Prostate gland (tissue), 2 donors: Measurements from ENCODE around the gene SLIT3. TPM values are rescaled to one million over a fixed set of nuclear protein-coding genes. Genes with fewer than 3 reads are reported as not detected.
A peak's percentile ranks its signal among the peaks of the same experiment; 100 is the strongest.

Experiments used
- DNase-seq: peaks from one replicate; pipeline ENCODE4 v3.0.0-alpha.2; 2019; ENCODE audit warnings: low spot score
- H3K27ac ChIP-seq, 2 donors: fragments of 200-600 bp; sonication (generic); 2 replicates each; pipeline ENCODE4 v1.5.1; 2017 to 2019
- H3K27me3 ChIP-seq: fragments of 200-600 bp; sonication (generic); replicated peaks from 2 replicates; pipeline ENCODE4 v1.5.1; 2019; ENCODE audit not compliant: insufficient read depth
- H3K36me3 ChIP-seq, 2 donors: fragments of 200-600 bp; sonication (generic); 1 replicate in 1 of 2; 2 replicates in 1 of 2; pipeline versions ENCODE4 v1.5.1 to v1.8.1; 2017 to 2019
- H3K4me1 ChIP-seq: fragments of 200-600 bp; sonication (generic); replicated peaks from 2 replicates; pipeline ENCODE4 v1.5.1; 2019
- H3K4me3 ChIP-seq, 2 donors: fragments of 200-600 bp; sonication (generic); 2 replicates each; pipeline ENCODE4 v1.5.1; 2017 to 2019
- H3K9me3 ChIP-seq: fragments of 200-600 bp; sonication (generic); 2 replicates; pipeline ENCODE4 v1.5.1; 2017
- POLR2A ChIP-seq: fragments of 450-650 bp; IDR thresholded peaks from one replicate; pipeline ENCODE4 v1.6.1; 2016; ENCODE audit warnings: antibody characterized with exemption, mild to moderate bottlenecking
- POLR2AphosphoS5 ChIP-seq: sonication (generic); formaldehyde crosslinking; IDR thresholded peaks from one replicate; pipeline ENCODE4 v1.6.1; 2017; ENCODE audit warnings: antibody characterized with exemption
- WGBS: methylation state at CpG from one replicate; pipeline ENCODE4 v1.1.5; 2018; 5-methylcytosine and 5-hydroxymethylcytosine counted together
- intact Hi-C: fragments of 100-400 bp; cut with DNase I; formaldehyde crosslinking; loops from one replicate; pipeline ENCODE4 v1.14.2; 2022
- total RNA-seq, 2 donors: library from RNA; depleted of rRNA; stranded (reverse); fragments of >200 nt; gene quantifications; one replicate each; pipeline ENCODE4 v1.1.0, GENCODE V29; 2016
- TF ChIP-seq, protein P1 (sequence below), 4 experiments: fragments of 200-600 bp in 2 of 4; fragments of 450-650 bp in 2 of 4; sonication (generic) in 2 of 4; IDR thresholded peaks; 1 replicate in 3 of 4; 2 replicates in 1 of 4; pipeline ENCODE4 v1.5.1; 2016 to 2019; ENCODE audit warnings: antibody characterized with exemption in 4 of 4, mild to moderate bottlenecking in 2 of 4, moderate library complexity in 2 of 4

SLIT3 gene
- total RNA-seq, 2 donors from 2014 or later: 8.3 TPM

DNA sequence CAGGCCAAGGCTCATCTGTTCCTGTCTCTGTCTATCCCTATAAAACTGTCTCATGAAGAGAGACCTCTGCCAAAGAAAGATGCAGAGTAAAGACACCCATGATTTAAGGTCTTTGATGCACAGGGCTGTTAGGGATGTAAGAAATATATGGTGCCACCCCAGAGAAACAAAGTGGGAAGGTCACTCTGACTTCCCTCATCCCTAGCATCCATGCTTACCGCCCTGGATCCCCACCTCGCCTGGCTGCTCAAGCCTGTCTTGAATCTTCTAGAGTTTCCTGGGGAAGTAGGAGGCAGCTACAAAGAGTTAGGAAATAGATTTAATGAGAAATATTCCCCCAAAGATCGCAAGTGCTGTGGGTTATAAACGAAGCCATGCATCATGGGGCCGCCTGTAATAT, 349.2 kb downstream of the SLIT3 start:
- Histone ChIP-seq H3K4me1 (no peaks in the 10 kb centered on the region), H3K27me3 (no peaks in the 10 kb centered on the region), H3K4me3 (no peak overlapping the region), H3K27ac (no peak overlapping the region), H3K9me3 (no peaks in the 10 kb centered on the region), H3K36me3 (no peaks in the 10 kb centered on the region)
- no peak for DNase-seq
- intact Hi-C loops: no loop called here
- TF ChIP-seq POLR2A (no peak), POLR2AphosphoS5 (no peak)
- TF ChIP-seq, protein P1, sequence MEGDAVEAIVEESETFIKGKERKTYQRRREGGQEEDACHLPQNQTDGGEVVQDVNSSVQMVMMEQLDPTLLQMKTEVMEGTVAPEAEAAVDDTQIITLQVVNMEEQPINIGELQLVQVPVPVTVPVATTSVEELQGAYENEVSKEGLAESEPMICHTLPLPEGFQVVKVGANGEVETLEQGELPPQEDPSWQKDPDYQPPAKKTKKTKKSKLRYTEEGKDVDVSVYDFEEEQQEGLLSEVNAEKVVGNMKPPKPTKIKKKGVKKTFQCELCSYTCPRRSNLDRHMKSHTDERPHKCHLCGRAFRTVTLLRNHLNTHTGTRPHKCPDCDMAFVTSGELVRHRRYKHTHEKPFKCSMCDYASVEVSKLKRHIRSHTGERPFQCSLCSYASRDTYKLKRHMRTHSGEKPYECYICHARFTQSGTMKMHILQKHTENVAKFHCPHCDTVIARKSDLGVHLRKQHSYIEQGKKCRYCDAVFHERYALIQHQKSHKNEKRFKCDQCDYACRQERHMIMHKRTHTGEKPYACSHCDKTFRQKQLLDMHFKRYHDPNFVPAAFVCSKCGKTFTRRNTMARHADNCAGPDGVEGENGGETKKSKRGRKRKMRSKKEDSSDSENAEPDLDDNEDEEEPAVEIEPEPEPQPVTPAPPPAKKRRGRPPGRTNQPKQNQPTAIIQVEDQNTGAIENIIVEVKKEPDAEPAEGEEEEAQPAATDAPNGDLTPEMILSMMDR (IDR thresholded peaks at IDR 0.05): no peak
- 86% methylated on average over 5 of the region's 5 CpGs for WGBS

DNA sequence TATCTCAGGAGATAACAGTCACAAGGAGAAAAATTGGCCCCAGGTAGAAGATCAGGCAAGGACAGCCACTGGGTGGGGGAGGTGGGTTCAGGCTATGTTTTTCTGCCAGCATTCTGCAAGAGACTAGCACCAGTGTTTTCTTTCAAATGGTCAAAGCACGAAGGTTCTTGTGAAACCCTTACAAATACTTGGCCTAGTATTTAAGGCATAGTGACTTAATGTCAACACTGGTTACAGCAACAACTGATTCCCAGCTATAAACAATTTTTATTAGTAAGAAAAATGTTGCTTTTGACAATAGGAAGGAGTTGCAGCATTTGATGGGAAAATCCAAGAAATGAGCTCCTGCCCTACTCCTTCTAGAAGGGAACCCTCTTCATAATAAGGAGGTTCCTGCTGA, 349.6 kb downstream of the SLIT3 start:
- Histone ChIP-seq H3K4me1 (no peaks in the 10 kb centered on the region), H3K4me3 (no peak overlapping the region), H3K36me3 (no peaks in the 10 kb centered on the region), H3K9me3 (no peaks in the 10 kb centered on the region), H3K27me3 (no peaks in the 10 kb centered on the region), H3K27ac (no peak overlapping the region)
- no peak for DNase-seq
- 68% methylated on average over 1 of the region's 1 CpG for WGBS
- no peak for TF ChIP-seq POLR2A
- TF ChIP-seq, protein P1 (IDR thresholded peaks at IDR 0.05): no peak
- TF ChIP-seq POLR2AphosphoS5: no peak
- intact Hi-C loops: no loop called here

- DNase-seq: no peak
- Histone ChIP-seq H3K4me1 (no peaks in the 10 kb centered on the region), H3K27me3 (no peaks in the 10 kb centered on the region), H3K36me3 (no peaks in the 10 kb centered on the region), H3K4me3 (no peak overlapping the region), H3K27ac (no peak overlapping the region), H3K9me3 (no peaks in the 10 kb centered on the region)
- 94% methylated on average over 7 of the region's 7 CpGs for WGBS
- TF ChIP-seq, protein P1 (IDR thresholded peaks at IDR 0.05): no peak
- no peak for TF ChIP-seq POLR2AphosphoS5
- TF ChIP-seq POLR2A: no peak
- intact Hi-C loops: no loop called here
Observed at GRCh38 chr5:168950241-168950951, 350.5 kb downstream of the SLIT3 start.

DNA sequence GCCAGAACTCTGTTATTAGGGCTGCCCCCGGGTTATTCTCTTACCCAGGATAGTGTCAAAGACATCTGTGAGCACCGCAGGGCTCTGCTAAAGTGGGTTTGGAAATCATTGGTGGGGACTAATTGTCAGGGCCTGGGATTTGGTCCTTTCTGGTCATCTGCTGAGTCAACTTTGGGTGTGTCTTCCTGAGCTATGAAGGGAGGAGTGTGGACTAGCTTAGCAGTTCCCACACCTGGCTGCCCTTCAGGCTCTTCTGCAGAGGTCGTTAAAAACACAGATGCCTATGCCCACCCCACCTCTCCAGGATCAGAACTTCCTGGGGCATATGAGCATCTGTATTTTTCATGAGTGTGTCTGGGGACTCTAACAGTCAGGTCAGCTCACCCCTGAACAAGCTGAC, 352.2 kb downstream of the SLIT3 start:
- Histone ChIP-seq H3K4me1 (no peaks in the 10 kb centered on the region), H3K27me3 (no peaks in the 10 kb centered on the region), H3K36me3 (no peaks in the 10 kb centered on the region), H3K4me3 (no peak overlapping the region), H3K9me3 (no peaks in the 10 kb centered on the region), H3K27ac (no peak overlapping the region)
- 88% methylated on average over 3 of the region's 3 CpGs for WGBS
- TF ChIP-seq POLR2A (no peak), POLR2AphosphoS5 (no peak)
- TF ChIP-seq, protein P1 (IDR thresholded peaks at IDR 0.05): no peak
- no peak for DNase-seq
- intact Hi-C loops: no loop called here

GRCh38 chr5:168947212-168947868, 353.6 kb downstream of the SLIT3 start:
- no peaks in the 10 kb centered on the region for H3K27me3 ChIP-seq
- TF ChIP-seq, protein P1 (IDR thresholded peaks at IDR 0.05): peak in 3 of 4 experiments; percentile 36 to 60 (median 37)
- TF ChIP-seq POLR2AphosphoS5: no peak
- WGBS: 53% methylated on average over 5 of the region's 5 CpGs

More at GRCh38 chr5:168947212-168947868, 353.6 kb downstream of the SLIT3 start:
- intact Hi-C loops: no loop called here
- no peaks in the 10 kb centered on the region for H3K4me1 ChIP-seq
- no peaks in the 10 kb centered on the region for H3K36me3 ChIP-seq
- no peak overlapping the region for H3K27ac ChIP-seq
- no peak for DNase-seq
- no peaks in the 10 kb centered on the region for H3K9me3 ChIP-seq
- H3K4me3 ChIP-seq: no peak overlapping the region
